ENCODE results near the gene ADAMTS2.

Gene ADAMTS2

GRCh38 chr5:179280095-179280490, 65.2 kb downstream of the ADAMTS2 start:
- no peak for DNase-seq (ENCODE audit: low read depth in 1 of 2, low spot score in 1 of 2)

- no peak for DNase-seq (ENCODE audit: low read depth in 1 of 2, low spot score in 1 of 2)
These were observed 65.7 kb downstream of the ADAMTS2 start for GRCh38 chr5:179279347-179280094.

- DNase-seq (ENCODE audit: low read depth in 1 of 2, low spot score in 1 of 2), result no peak
These were observed 66.7 kb downstream of the ADAMTS2 start for GRCh38 chr5:179278546-179278945.

- no peak for DNase-seq (ENCODE audit: low read depth in 1 of 2, low spot score in 1 of 2)
These were observed 67.1 kb downstream of the ADAMTS2 start for GRCh38 chr5:179278119-179278518.

GRCh38 chr5:179276838-179277395, 68.3 kb downstream of the ADAMTS2 start:
- no peak for DNase-seq (ENCODE audit: low read depth in 1 of 2, low spot score in 1 of 2)

- no peak for DNase-seq (ENCODE audit: low read depth in 1 of 2, low spot score in 1 of 2)
These were observed 69.1 kb downstream of the ADAMTS2 start for GRCh38 chr5:179275941-179276837.

- DNase-seq (ENCODE audit: low read depth in 1 of 2, low spot score in 1 of 2), result no peak
These were observed 69.8 kb downstream of the ADAMTS2 start for GRCh38 chr5:179275381-179275878.

GRCh38 chr5:179274321-179275315, 70.6 kb downstream of the ADAMTS2 start:
- no peak for DNase-seq (ENCODE audit: low read depth in 1 of 2, low spot score in 1 of 2)

GRCh38 chr5:179273441-179274145, 71.7 kb downstream of the ADAMTS2 start:
- no peak for DNase-seq (ENCODE audit: low read depth in 1 of 2, low spot score in 1 of 2)

- no peak for DNase-seq (ENCODE audit: low read depth in 1 of 2, low spot score in 1 of 2)
These were observed 72.2 kb downstream of the ADAMTS2 start for GRCh38 chr5:179273073-179273435.

GRCh38 chr5:179272326-179273072, 72.8 kb downstream of the ADAMTS2 start:
- no peak for DNase-seq (ENCODE audit: low read depth in 1 of 2, low spot score in 1 of 2)

GRCh38 chr5:179271821-179272325, 73.4 kb downstream of the ADAMTS2 start:
- no peak for DNase-seq (ENCODE audit: low read depth in 1 of 2, low spot score in 1 of 2)

- DNase-seq (ENCODE audit: low read depth in 1 of 2, low spot score in 1 of 2), result no peak
These were observed 73.9 kb downstream of the ADAMTS2 start for GRCh38 chr5:179271428-179271734.

- DNase-seq (ENCODE audit: low read depth in 1 of 2, low spot score in 1 of 2), result no peak
These were observed 74.5 kb downstream of the ADAMTS2 start for GRCh38 chr5:179270581-179271427.

- no peak for DNase-seq (ENCODE audit: low read depth in 1 of 2, low spot score in 1 of 2)
These were observed 75.3 kb downstream of the ADAMTS2 start for GRCh38 chr5:179269781-179270543.

- no peak for DNase-seq (ENCODE audit: low read depth in 1 of 2, low spot score in 1 of 2)
These were observed 76.1 kb downstream of the ADAMTS2 start for GRCh38 chr5:179268966-179269693.

- DNase-seq (ENCODE audit: low read depth in 1 of 2, low spot score in 1 of 2), result no peak
These were observed 76.8 kb downstream of the ADAMTS2 start for GRCh38 chr5:179268399-179268952.

Measured in stimulated activated CD4-positive, alpha-beta T cell treated with anti-CD3 and anti-CD28 coated beads, Interleukin-15, amount 100 ng/mL, for 1 hour (primary cell).